ENCODE measurements around the gene SDK1.

SDK1 gene

GRCh38 chr7:4172883-4173282, 871.8 kb downstream of the SDK1 start:
- no peak for DNase-seq (ENCODE audit: low read depth in 2 of 2)

GRCh38 chr7:4173615-4174014, 872.6 kb downstream of the SDK1 start:
- DNase-seq (ENCODE audit: low read depth in 2 of 2): no peak

GRCh38 chr7:4174016-4174415, 873.0 kb downstream of the SDK1 start:
- DNase-seq (ENCODE audit: low read depth in 2 of 2): no peak

- DNase-seq (ENCODE audit: low read depth in 2 of 2): no peak
Observed at GRCh38 chr7:4174451-4174850, 873.4 kb downstream of the SDK1 start.

GRCh38 chr7:4174884-4175283, 873.8 kb downstream of the SDK1 start:
- no peak for DNase-seq (ENCODE audit: low read depth in 2 of 2)

GRCh38 chr7:4175346-4175973, 874.4 kb downstream of the SDK1 start:
- no peak for DNase-seq (ENCODE audit: low read depth in 2 of 2)

- no peak for DNase-seq (ENCODE audit: low read depth in 2 of 2)
Observed at GRCh38 chr7:4177001-4177400, 875.9 kb downstream of the SDK1 start.

GRCh38 chr7:4178416-4178815, 877.4 kb downstream of the SDK1 start:
- DNase-seq (ENCODE audit: low read depth in 2 of 2): no peak

GRCh38 chr7:4178916-4179687, 878.0 kb downstream of the SDK1 start:
- no peak for DNase-seq (ENCODE audit: low read depth in 2 of 2)

- DNase-seq (ENCODE audit: low read depth in 2 of 2): no peak
Observed at GRCh38 chr7:4179688-4180380, 878.8 kb downstream of the SDK1 start.

- DNase-seq (ENCODE audit: low read depth in 2 of 2): no peak
Observed at GRCh38 chr7:4181446-4181845, 880.4 kb downstream of the SDK1 start.

- DNase-seq (ENCODE audit: low read depth in 2 of 2): no peak
Observed at GRCh38 chr7:4182605-4183300, 881.7 kb downstream of the SDK1 start.

- DNase-seq (ENCODE audit: low read depth in 2 of 2): no peak
Observed at GRCh38 chr7:4184653-4185052, 883.6 kb downstream of the SDK1 start.

- no peak for DNase-seq (ENCODE audit: low read depth in 2 of 2)
Observed at GRCh38 chr7:4185136-4185535, 884.1 kb downstream of the SDK1 start.

- DNase-seq (ENCODE audit: low read depth in 2 of 2): no peak
Observed at GRCh38 chr7:4185721-4186512, 884.9 kb downstream of the SDK1 start.

GRCh38 chr7:4186513-4186780, 885.4 kb downstream of the SDK1 start:
- no peak for DNase-seq (ENCODE audit: low read depth in 2 of 2)

GRCh38 chr7:4188651-4189050, 887.6 kb downstream of the SDK1 start:
- DNase-seq (ENCODE audit: low read depth in 2 of 2): no peak

- DNase-seq (ENCODE audit: low read depth in 2 of 2): no peak
Observed at GRCh38 chr7:4189131-4189570, 888.1 kb downstream of the SDK1 start.

- DNase-seq (ENCODE audit: low read depth in 2 of 2): no peak
Observed at GRCh38 chr7:4190010-4190981, 889.2 kb downstream of the SDK1 start.

- DNase-seq (ENCODE audit: low read depth in 2 of 2): no peak
Observed at GRCh38 chr7:4191046-4191445, 890.0 kb downstream of the SDK1 start.

GRCh38 chr7:4191525-4191924, 890.5 kb downstream of the SDK1 start:
- no peak for DNase-seq (ENCODE audit: low read depth in 2 of 2)

Measured in stimulated activated CD4-positive, alpha-beta T cell treated with anti-CD3 and anti-CD28 coated beads, Interleukin-12 subunit alpha, Interleukin-12 subunit beta, amount 100 ng/mL, for 24 hours (primary cell).